NB4 (cell line): Measurements from ENCODE around the gene ZBTB34.

Experiments
- CTCF ChIP-seq: IDR thresholded peaks from one replicate; pipeline ENCODE4 v1.5.1; 2012; ENCODE audit warnings: low read depth, low read length
- MAX ChIP-seq: IDR thresholded peaks from 2 replicates; pipeline ENCODE4 v1.6.1; 2011; ENCODE audit warnings: low read depth, low read length

- TF ChIP-seq CTCF = no peak
- TF ChIP-seq MAX = no peak
These were observed 21.1 kb upstream of the ZBTB34 start for GRCh38 chr9:126839301-126839700.
